GOT3 (cell line): ENCODE data around the gene GLG1.

Experiments
- DNase-seq: peaks from one replicate; lab custom pipeline; 2025; ENCODE audit warnings: mixed read lengths; lab: John Stamatoyannopoulos, UW

GLG1 gene

DNA sequence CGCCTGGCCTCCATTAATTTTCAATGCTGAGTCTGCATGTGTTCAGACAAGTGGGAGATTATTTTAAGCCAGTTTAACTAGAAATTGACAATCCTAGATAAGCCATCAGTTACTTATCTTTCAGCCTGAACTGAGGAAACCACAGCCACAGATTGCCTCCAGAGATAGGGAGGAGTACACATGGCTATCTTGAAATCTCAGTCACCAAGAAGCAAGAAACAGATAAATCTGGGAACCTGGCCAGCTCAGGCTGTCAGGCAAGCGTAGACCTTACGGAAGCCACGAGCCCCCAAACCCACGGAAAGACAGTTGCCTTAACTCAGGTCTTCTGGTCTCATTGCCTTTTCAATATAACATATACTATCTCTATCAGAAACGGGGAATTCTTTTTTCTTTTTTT, 2.0 kb upstream of the GLG1 start:
- DNase-seq = no peak

GRCh38 chr16:74608381-74608780, 1.5 kb upstream of the GLG1 start:
- DNase-seq = no peak

DNA sequence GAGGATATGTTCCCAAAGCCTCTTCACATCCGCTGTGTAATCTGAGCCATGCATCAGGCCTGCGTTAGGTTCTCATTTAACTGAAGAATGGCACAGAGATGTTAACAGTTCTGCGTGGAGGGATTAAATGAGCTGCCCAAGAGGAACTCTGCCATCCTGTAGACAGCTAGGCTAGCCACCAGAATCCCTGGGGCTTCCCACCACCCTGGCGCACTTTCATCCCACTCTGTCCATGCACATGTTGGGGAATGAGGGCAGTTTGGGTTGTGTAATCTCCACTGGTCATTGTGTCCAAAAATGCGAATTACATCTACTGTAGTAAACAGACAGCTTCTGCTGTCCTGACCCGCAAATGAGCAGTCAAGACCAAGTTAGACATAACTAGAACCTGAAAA, 1.0 kb upstream of the GLG1 start:
- no peak for DNase-seq

GRCh38 chr16:74607310-74607961, 522 bp upstream of the GLG1 start:
- no peak for DNase-seq

- DNase-seq = no peak
Measured at GRCh38 chr16:74605746-74606520, 981 bp downstream of the GLG1 start.

GRCh38 chr16:74605332-74605731, 1.6 kb downstream of the GLG1 start:
- no peak for DNase-seq

DNA sequence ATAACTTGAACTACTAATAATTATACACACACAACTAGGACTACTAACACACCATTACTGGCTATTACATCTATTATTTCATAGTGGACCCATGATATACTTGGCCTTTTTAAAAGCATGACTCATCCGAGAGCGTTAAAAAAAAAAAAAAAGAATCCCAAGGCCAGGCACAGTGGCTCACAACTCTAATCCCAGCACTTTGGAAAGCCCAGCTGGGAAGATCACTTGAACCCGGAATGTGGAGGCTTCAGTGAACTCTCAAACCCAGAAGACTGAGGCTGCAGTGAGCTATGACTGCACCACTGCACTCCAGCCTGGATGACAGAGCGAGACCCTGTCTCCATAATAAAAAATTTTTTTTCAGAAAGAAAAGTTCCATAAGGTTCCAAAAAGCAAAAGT, 3.1 kb downstream of the GLG1 start:
- DNase-seq = no peak

GRCh38 chr16:74601126-74601871, 5.6 kb downstream of the GLG1 start:
- no peak for DNase-seq

DNA sequence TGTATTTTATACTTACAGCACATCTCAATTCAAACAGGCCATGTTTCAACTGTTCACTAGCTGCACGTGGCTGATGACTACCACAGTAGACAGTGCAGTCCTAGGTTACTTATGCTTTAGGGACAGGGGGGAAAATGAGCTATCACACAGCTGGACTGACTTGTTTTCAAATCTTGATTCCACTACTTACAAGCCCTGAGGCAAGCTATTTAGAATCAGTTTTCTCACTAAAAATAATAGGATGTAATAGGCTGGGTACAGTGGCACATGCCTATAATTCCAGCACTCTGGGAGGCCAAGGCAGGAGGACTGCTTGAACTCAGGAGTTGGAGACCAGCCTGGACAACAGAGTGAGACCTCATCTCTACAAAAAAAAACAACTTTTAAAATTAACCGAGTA, 10.3 kb downstream of the GLG1 start:
- DNase-seq = no peak

GRCh38 chr16:74592847-74593246, 14.1 kb downstream of the GLG1 start:
- DNase-seq = no peak

- DNase-seq = no peak
Measured at GRCh38 chr16:74591876-74592650, 14.9 kb downstream of the GLG1 start.

- no peak for DNase-seq
Measured at GRCh38 chr16:74586948-74587347, 20.0 kb downstream of the GLG1 start.

- DNase-seq = no peak
Measured at GRCh38 chr16:74585846-74586443, 21.0 kb downstream of the GLG1 start.

GRCh38 chr16:74583926-74584666, 22.8 kb downstream of the GLG1 start:
- DNase-seq = no peak

DNA sequence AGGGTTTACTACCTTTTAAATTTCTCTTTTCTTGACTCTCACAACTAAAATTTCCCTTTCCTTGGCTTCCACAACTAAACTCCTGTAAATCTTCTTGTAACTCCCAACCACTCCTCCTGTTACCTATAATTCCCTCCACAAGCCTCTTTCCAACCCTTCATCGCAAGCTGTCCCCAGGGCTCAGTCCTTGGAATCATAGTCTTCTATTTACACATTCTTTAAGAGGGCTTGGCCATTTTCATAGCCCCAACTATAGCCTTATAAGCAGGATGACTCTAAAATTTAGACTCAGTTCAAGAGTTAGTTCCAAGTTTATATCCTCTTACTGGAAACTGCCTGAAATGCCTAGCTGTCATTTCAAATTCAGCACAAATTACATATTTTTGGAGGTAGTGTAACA, 23.9 kb downstream of the GLG1 start:
- DNase-seq = no peak

GRCh38 chr16:74580833-74581232, 26.1 kb downstream of the GLG1 start:
- no peak for DNase-seq

DNA sequence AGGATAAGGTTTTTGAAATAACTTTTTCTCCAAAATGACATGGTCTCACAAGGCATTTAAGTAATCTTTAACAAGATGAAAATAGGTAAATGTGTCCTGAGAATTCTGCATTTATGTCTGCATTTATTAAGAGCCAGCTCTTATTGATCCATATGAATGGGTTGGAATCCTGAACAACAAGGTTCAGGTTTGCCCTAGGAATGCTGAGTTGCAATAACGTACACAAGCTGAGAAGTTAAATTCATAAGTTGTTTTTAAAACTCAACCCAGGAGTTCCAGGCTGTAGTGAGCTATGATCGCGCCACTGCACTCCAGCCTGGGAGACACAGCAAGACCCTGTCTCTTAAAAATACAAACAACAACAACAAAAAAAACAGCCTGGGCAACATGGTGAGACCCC, 28.1 kb downstream of the GLG1 start:
- DNase-seq = no peak

DNA sequence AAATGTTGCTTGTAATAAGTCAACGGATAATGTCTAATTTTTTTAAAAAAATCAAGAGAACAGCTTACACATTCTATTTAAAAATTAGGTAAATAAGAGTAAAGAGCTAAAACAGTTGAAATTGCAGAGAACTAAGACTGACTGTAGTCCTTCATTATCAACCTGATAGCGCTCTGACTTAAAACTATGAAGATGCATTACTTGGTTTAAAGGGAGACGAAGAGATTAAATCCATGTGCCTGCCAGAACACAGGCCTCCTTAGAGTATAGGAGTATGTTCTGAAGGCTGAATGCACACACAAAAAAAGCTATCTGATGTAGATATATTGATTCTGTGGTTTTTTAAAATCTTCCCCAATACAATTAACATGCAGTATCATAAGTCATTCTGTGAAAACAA, 28.5 kb downstream of the GLG1 start:
- no peak for DNase-seq

- DNase-seq = no peak
Measured at GRCh38 chr16:74577882-74578366, 29.0 kb downstream of the GLG1 start.

DNA sequence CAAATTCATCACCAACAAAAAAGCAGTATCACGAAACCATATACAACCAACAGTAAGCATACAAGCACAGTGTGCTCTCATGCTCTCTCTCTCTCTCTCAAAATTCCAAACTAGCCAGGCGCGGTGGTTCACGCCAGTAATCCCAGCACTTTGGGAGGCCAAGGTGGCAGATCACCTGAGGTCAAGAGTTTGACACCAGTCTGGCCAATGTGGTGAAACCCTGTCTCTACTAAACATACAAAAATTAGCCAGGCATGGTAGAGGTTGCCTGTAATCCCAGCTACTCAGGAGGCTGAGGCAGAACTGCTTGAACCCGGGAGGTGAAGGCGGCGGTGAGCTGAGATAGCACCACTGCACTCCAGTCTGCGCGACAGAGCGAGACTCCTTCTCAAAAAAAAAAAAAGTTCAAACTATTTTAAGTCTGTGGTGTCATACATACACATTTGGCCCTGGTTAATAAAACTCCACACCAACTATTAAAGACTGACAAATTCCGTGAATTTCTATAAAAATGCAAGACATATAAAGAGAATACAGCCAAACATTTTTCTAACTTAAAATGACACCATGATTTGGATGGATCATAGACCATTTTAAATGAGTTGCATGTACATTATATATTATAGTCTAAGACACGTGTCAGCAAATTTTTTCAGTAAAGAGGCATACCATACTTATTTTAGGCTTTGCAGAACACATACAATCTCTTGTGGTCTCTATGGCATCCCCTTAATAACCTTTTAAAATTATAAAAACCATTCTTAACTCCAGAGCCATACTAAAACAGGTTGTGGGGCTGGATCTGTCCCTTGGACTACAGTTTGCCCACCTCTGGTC, 30.9 kb downstream of the GLG1 start:
- DNase-seq = no peak
